NCI-H2196 treated with DMSO at 0.1 percent for 48 hours (cell line): Measurements from ENCODE around the gene UPF1.

Experiments
- DNase-seq: peaks from one replicate; lab custom pipeline; 2025; ENCODE audit not compliant: unreplicated experiment; lab: John Stamatoyannopoulos, UW

UPF1 gene

GRCh38 chr19:18834644-18834984, 2.9 kb downstream of the UPF1 start:
- DNase-seq, result no peak

- no peak for DNase-seq
Measured at GRCh38 chr19:18839465-18840287, 7.9 kb downstream of the UPF1 start.

GRCh38 chr19:18840288-18841267, 8.8 kb downstream of the UPF1 start:
- no peak for DNase-seq

GRCh38 chr19:18841400-18841799, 9.6 kb downstream of the UPF1 start:
- no peak for DNase-seq

GRCh38 chr19:18842166-18842565, 10.4 kb downstream of the UPF1 start:
- no peak for DNase-seq

GRCh38 chr19:18843960-18844359, 12.2 kb downstream of the UPF1 start:
- DNase-seq, result no peak

GRCh38 chr19:18844806-18845329, 13.1 kb downstream of the UPF1 start:
- DNase-seq, result no peak

GRCh38 chr19:18845961-18846360, 14.2 kb downstream of the UPF1 start:
- no peak for DNase-seq

GRCh38 chr19:18846862-18847548, 15.2 kb downstream of the UPF1 start:
- peak; percentile 46 for DNase-seq

- DNase-seq, result no peak
Measured at GRCh38 chr19:18847549-18848463, 16.0 kb downstream of the UPF1 start.

- no peak for DNase-seq
Measured at GRCh38 chr19:18848878-18849661, 17.3 kb downstream of the UPF1 start.

GRCh38 chr19:18849838-18850400, 18.2 kb downstream of the UPF1 start:
- DNase-seq, result no peak

- DNase-seq, result no peak
Measured at GRCh38 chr19:18850471-18851375, 19.0 kb downstream of the UPF1 start.

GRCh38 chr19:18851673-18852325, 20.0 kb downstream of the UPF1 start:
- no peak for DNase-seq

GRCh38 chr19:18852648-18853047, 20.9 kb downstream of the UPF1 start:
- no peak for DNase-seq

GRCh38 chr19:18853755-18854427, 22.1 kb downstream of the UPF1 start:
- no peak for DNase-seq

- DNase-seq, result no peak
Measured at GRCh38 chr19:18854982-18855381, 23.2 kb downstream of the UPF1 start.
